GM12878 (cell line): ENCODE data around the gene PLD3. TPM values are rescaled to one million over a fixed set of nuclear protein-coding genes. Genes with fewer than 3 reads are reported as not detected.

Source experiments
- CBX3 ChIP-seq: fragments of 200-600 bp; sonication (generic); IDR thresholded peaks from 2 replicates; pipeline ENCODE4 v1.6.1; 2016; ENCODE audit warnings: low read depth, borderline replicate concordance
- CHD1 ChIP-seq: IDR thresholded peaks from 2 replicates; pipeline ENCODE4 v1.6.1; 2012; ENCODE audit warnings: low read depth, low read length, improper control_type of control experiment
- CHD2 ChIP-seq: IDR thresholded peaks from 2 replicates; pipeline ENCODE4 v1.6.1; 2011; ENCODE audit warnings: low read depth, low read length, improper control_type of control experiment, borderline replicate concordance
- CREB1 ChIP-seq: IDR thresholded peaks from 2 replicates; pipeline ENCODE4 v1.6.1; 2012; ENCODE audit warnings: low read depth, mild to moderate bottlenecking, inconsistent platforms
- CREM ChIP-seq: IDR thresholded peaks from 2 replicates; pipeline ENCODE4 v1.6.1; 2014; ENCODE audit warnings: antibody characterized with exemption, low read depth
- EED ChIP-seq: sonication (generic); IDR thresholded peaks from 2 replicates; pipeline ENCODE4 v1.6.1; 2016; ENCODE audit warnings: antibody characterized with exemption, low read depth
- FOXK2 ChIP-seq: fragments of 450-650 bp; IDR thresholded peaks from 2 replicates; pipeline ENCODE4 v1.6.1; 2017; ENCODE audit warnings: mild to moderate bottlenecking, moderate library complexity
- FOXM1 ChIP-seq: IDR thresholded peaks from 2 replicates; pipeline ENCODE4 v1.6.1; 2012; ENCODE audit warnings: low read depth, mild to moderate bottlenecking, inconsistent platforms, low read length, moderate library complexity
- IKZF1 ChIP-seq: fragments of 450-650 bp; conservative IDR thresholded peaks from 2 replicates; pipeline ENCODE4 v1.6.1; 2017; ENCODE audit warnings: antibody characterized with exemption, mild to moderate bottlenecking
- JUND ChIP-seq: IDR thresholded peaks from 2 replicates; pipeline ENCODE4 v1.6.1; 2012; ENCODE audit warnings: low read depth, mild to moderate bottlenecking, low read length, improper control_type of control experiment, moderate library complexity
- KDM1A ChIP-seq: fragments of 200-600 bp; sonication (generic); IDR thresholded peaks from 2 replicates; pipeline ENCODE4 v1.6.1; 2016; ENCODE audit warnings: borderline replicate concordance
- MEF2B ChIP-seq: fragments of 450-650 bp; IDR thresholded peaks from 2 replicates; pipeline ENCODE4 v1.6.1; 2018; ENCODE audit warnings: mild to moderate bottlenecking, moderate library complexity; ENCODE audit not compliant: partially characterized antibody, poor library complexity, severe bottlenecking
- MTA3 ChIP-seq: IDR thresholded peaks from 2 replicates; pipeline ENCODE4 v1.6.1; 2012; ENCODE audit warnings: low read length, inconsistent platforms, borderline replicate concordance
- MXI1 ChIP-seq: fragments of 150-350 bp; IDR thresholded peaks from 2 replicates; pipeline ENCODE4 v1.6.1; 2011; ENCODE audit warnings: low read depth, mild to moderate bottlenecking, inconsistent platforms, low read length, improper control_type of control experiment
- NR2F1 ChIP-seq: fragments of 450-650 bp; conservative IDR thresholded peaks from 2 replicates; pipeline ENCODE4 v1.6.1; 2017; ENCODE audit warnings: mild to moderate bottlenecking
- RAD21 ChIP-seq: IDR thresholded peaks from 2 replicates; pipeline ENCODE4 v1.6.1; 2011; ENCODE audit warnings: mild to moderate bottlenecking, low read depth, low read length, moderate library complexity; ENCODE audit not compliant: insufficient read depth
- RB1 ChIP-seq: fragments of 450-650 bp; formaldehyde crosslinking; IDR thresholded peaks from 2 replicates; pipeline ENCODE4 v1.6.1; 2017; ENCODE audit warnings: mild to moderate bottlenecking, borderline replicate concordance
- SIX5 ChIP-seq: IDR thresholded peaks from 2 replicates; pipeline ENCODE4 v1.6.1; 2011; ENCODE audit warnings: mild to moderate bottlenecking, low read depth, low read length, moderate library complexity; ENCODE audit not compliant: severe bottlenecking
- SMC3 ChIP-seq: IDR thresholded peaks from 2 replicates; pipeline ENCODE4 v1.6.1; 2011; ENCODE audit warnings: low read length, improper control_type of control experiment, borderline replicate concordance
- SUPT20H ChIP-seq: IDR thresholded peaks from 2 replicates; pipeline ENCODE4 v1.6.1; 2011; ENCODE audit warnings: low read depth, mild to moderate bottlenecking, low read length, moderate library complexity, borderline replicate concordance; ENCODE audit not compliant: control insufficient read depth
- TCF3 ChIP-seq: IDR thresholded peaks from 2 replicates; pipeline ENCODE4 v1.6.1; 2012; ENCODE audit warnings: low read depth, mild to moderate bottlenecking, low read length, borderline replicate concordance; ENCODE audit not compliant: insufficient read depth
- YY1 ChIP-seq: IDR thresholded peaks from 2 replicates; pipeline ENCODE4 v1.6.1; 2011; ENCODE audit warnings: low read depth, mild to moderate bottlenecking, low read length
- polyA plus RNA-seq, 11 experiments: library from polyadenylated mRNA; depleted of rRNA in 4 of 11; unstranded in 6 of 11; stranded (reverse) in 5 of 11; fragments of >200 nt; fragmentation: Nextera tagmentation in 4 of 11; fragmentation: Illumina TruSeq in 1 of 11; extraction: Ambion mirVana in 4 of 11; extraction: Trizol in 1 of 11; gene quantifications; 1 replicate in 1 of 11; 2 replicates in 10 of 11; pipeline versions ENCODE4 v1.2.1 to v1.2.3, GENCODE V29; 2011 to 2016; ENCODE audit warnings: inconsistent platforms in 2 of 11, missing spikeins in 2 of 11, low read depth in 1 of 11
- total RNA-seq, 4 experiments: library from RNA; depleted of rRNA in 3 of 4; stranded (reverse); fragments of >200 nt in 3 of 4; fragmentation: Illumina TruSeq in 1 of 4; extraction: Trizol in 1 of 4; gene quantifications; 2 replicates each; pipeline versions ENCODE4 v1.2.1 to v1.2.3, GENCODE V29; 2013 to 2021
- TF ChIP-seq, protein P1 (sequence below): fragments of 450-650 bp; IDR thresholded peaks from 2 replicates; pipeline ENCODE4 v1.6.1; 2017; ENCODE audit warnings: borderline replicate concordance
- TF ChIP-seq, protein P2 (sequence below): IDR thresholded peaks from 2 replicates; pipeline ENCODE4 v1.6.1; 2012; ENCODE audit warnings: low read depth, low read length, improper control_type of control experiment
- TF ChIP-seq, protein P3 (sequence below): IDR thresholded peaks from 2 replicates; pipeline ENCODE4 v1.6.1; 2011; ENCODE audit warnings: borderline replicate concordance, low read depth, mild to moderate bottlenecking, moderate library complexity, low read length; ENCODE audit not compliant: insufficient read depth, poor library complexity, severe bottlenecking

Gene PLD3
- total and polyA plus RNA-seq, 10 of the 15 experiments (the other 5 are each of a cell fraction or from before 2014, with no cell fraction given), result 1.3 to 134 (median 72.7) TPM

DNA sequence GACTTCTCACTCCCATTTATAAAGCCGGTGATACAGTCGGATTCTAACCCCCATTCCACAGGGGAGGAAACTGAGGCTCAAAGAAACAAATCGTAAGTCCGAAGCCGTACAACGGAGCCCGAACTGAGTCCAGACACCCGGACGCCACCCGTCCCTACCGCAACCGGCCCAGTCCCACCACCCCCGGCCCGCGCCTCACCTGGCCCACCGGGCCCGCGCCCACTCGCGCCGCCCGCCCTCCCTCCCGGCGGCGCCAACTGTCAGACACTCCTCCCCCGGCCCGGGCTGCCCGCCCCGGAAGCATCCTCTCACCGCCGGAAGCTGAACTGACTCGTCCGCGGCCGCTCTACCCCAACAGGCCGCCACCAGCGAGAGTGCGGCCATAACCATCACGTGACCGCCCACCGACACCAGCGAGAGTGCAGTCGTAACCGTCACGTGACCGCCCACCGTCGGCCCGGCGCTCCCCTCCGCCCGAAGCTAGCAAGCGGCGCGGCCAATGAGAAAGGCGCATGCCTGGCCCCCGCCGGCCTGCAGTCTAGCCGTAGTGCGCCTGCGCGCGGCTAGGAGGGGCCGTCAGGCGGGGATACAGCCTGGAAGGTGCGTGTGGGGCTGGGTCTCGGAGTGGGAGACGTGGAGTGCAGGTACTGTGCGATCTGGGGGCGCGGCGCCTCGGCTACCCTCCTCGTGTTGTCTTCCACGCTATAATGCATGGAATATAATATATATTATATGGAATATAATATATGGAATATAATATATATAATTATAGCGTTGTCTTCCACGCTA is at the start of gene PLD3, which contains the start of gene C19orf47 (continued):
- TF ChIP-seq, protein P1, sequence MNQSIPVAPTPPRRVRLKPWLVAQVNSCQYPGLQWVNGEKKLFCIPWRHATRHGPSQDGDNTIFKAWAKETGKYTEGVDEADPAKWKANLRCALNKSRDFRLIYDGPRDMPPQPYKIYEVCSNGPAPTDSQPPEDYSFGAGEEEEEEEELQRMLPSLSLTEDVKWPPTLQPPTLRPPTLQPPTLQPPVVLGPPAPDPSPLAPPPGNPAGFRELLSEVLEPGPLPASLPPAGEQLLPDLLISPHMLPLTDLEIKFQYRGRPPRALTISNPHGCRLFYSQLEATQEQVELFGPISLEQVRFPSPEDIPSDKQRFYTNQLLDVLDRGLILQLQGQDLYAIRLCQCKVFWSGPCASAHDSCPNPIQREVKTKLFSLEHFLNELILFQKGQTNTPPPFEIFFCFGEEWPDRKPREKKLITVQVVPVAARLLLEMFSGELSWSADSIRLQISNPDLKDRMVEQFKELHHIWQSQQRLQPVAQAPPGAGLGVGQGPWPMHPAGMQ, result no peak
- TF ChIP-seq IKZF1 (peak; percentile 89), MTA3 (no peak), CBX3 (no peak), RB1 (no peak; the same call in 1 of the 2 replicates), CREM (peak; percentile 79; the same call in 1 of the 2 replicates), SIX5 (peak; percentile 43), TCF3 (no peak), RAD21 (no peak), MEF2B (peak; percentile 76), YY1 (peak; percentile 95), FOXK2 (peak; percentile 70), NR2F1 (peak; percentile 33; the same call in 1 of the 2 replicates), KDM1A (no peak), CHD1 (peak; percentile 87; the same call in 1 of the 2 replicates), SUPT20H (no peak), MXI1 (peak; percentile 29; the same call in 1 of the 2 replicates), CREB1 (peak; percentile 86), JUND (no peak), CHD2 (peak; percentile 44; the same call in 1 of the 2 replicates), FOXM1 (no peak), EED (no peak), SMC3 (no peak)
- TF ChIP-seq, protein P2, sequence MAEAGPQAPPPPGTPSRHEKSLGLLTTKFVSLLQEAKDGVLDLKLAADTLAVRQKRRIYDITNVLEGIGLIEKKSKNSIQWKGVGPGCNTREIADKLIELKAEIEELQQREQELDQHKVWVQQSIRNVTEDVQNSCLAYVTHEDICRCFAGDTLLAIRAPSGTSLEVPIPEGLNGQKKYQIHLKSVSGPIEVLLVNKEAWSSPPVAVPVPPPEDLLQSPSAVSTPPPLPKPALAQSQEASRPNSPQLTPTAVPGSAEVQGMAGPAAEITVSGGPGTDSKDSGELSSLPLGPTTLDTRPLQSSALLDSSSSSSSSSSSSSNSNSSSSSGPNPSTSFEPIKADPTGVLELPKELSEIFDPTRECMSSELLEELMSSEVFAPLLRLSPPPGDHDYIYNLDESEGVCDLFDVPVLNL, result no peak
- TF ChIP-seq, protein P3, sequence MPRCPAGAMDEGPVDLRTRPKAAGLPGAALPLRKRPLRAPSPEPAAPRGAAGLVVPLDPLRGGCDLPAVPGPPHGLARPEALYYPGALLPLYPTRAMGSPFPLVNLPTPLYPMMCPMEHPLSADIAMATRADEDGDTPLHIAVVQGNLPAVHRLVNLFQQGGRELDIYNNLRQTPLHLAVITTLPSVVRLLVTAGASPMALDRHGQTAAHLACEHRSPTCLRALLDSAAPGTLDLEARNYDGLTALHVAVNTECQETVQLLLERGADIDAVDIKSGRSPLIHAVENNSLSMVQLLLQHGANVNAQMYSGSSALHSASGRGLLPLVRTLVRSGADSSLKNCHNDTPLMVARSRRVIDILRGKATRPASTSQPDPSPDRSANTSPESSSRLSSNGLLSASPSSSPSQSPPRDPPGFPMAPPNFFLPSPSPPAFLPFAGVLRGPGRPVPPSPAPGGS, result no peak
